Stimulated activated CD8-positive, alpha-beta memory T cell treated with anti-CD3 and anti-CD28 coated beads, Interleukin-7, amount 100 ng/mL, for 48 hours (primary cell): Measurements from ENCODE around the gene ENOX2.
"Not testable (repeated sequence)": the region's sequence is repeated elsewhere in the genome, so short reads cannot be mapped to it uniquely, and the experiment has no call there.

Experiments
- DNase-seq, 2 donors: peaks; one replicate each; pipeline ENCODE4 v3.0.0-alpha.2; 2020; ENCODE audit warnings: low read depth in 1 of 2; ENCODE audit errors: extremely low read depth in 1 of 2

Gene ENOX2, protein sequence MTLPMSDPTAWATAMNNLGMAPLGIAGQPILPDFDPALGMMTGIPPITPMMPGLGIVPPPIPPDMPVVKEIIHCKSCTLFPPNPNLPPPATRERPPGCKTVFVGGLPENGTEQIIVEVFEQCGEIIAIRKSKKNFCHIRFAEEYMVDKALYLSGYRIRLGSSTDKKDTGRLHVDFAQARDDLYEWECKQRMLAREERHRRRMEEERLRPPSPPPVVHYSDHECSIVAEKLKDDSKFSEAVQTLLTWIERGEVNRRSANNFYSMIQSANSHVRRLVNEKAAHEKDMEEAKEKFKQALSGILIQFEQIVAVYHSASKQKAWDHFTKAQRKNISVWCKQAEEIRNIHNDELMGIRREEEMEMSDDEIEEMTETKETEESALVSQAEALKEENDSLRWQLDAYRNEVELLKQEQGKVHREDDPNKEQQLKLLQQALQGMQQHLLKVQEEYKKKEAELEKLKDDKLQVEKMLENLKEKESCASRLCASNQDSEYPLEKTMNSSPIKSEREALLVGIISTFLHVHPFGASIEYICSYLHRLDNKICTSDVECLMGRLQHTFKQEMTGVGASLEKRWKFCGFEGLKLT

DNA sequence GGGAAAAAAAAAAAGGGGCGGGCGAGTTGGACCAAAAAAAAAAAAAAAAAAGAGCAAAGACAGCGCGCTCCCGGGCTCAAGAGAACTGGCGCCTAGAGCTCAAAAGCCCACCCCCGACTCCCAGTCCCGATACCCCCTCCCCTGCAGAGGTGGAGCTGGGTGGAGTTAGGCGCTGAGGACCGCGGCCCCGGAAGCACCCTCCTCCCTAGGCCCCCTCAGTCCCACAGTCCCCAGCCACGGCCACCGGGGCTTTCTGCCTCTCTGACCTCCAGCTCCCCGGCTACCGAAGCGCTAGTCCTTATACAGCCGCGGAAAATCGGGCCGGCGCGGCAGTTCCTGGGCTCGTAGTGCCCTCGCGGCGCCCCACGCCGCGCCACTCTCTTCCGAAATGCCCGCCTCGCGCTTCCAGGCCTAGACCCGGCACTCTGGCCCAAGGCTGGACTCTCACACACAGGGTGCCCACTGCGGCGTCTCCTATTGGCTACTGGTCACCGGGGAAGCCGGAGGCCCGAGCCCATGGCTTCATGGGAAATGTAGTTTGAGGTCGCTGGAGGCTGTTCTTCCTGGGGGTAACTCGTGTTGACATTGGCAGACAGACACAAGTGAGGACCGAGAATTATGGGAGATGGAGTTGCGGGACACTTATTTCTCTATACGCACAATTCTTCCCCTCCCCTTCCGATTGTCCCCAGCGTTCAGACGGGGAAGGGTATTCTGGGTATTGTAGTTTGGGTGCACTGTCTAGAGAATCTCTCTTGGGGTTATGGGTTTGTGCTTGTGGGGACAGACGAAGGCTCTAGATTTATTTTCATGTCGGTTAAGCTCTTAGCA, at the start of gene ENOX2:
TSS of gene ENOX2 (minus strand) at position 427 of the 831 bp plus-strand sequence. CDS start 199,993 bp downstream, outside the sequence.
- peak; percentile 39 to 77 for DNase-seq

- no peak for DNase-seq
Measured at GRCh38 chrX:130952266-130953043, 49.4 kb upstream of the ENOX2 start.

DNA sequence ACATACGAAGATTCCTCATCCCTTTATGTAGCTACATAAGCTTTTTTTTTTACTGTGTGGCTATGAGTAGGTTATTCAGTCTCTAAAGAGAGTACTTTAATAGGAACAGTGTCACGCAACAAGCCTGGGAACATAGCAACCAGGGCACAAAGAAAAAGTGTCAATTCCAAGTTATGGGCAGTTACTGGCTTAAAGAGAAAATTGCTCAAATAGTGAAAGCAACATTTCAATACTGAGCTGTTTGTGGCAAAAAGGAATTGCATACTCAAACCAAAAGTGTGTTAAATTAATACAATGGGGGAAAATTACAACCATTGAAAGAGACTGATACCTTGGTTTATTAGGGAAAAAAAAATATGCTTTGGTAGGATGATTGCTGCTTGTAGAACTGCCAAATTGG, 41.2 kb upstream of the ENOX2 start:
- DNase-seq, result no peak

DNA sequence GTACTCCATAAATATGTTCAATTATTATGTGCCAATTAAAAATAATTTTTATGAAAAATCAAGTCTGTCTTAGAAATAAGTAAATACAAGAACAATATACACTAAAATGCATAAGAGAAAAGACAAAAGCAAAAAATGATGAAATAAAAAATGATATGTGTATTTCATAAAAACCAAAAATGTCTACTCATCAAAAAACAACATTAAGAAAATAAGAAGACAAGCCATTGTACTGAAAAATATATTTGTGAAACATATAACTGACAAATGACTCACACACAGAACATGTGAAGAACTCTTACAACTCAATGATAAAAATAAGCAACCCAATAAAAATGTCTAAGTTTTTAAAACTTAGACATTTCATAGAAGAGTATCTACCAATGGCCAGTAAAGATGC, 34.1 kb upstream of the ENOX2 start:
- no peak for DNase-seq

DNA sequence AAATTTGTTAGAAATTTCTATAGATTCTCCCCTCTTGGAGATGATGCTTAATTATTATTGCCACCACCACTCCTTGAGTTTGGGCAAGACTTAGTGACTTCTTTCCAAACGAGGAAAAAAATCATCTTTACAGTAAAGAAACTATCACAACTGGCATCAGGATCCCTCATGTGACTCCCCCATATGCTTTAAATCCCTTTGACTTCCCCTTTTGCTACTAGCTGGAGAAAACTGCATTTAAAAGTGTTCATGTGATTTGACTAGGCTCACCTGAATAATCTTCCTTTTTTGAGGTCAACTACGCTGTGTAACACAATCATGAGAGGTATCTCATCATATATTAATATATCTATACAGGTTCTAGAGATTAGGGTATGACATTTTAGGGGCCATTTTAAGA, 30.3 kb upstream of the ENOX2 start:
- DNase-seq, result no peak

GRCh38 chrX:130920405-130920804, 17.4 kb upstream of the ENOX2 start:
- DNase-seq, result not testable (repeated sequence)

- DNase-seq, result not testable (repeated sequence)
Measured at GRCh38 chrX:130919676-130920075, 16.7 kb upstream of the ENOX2 start.

GRCh38 chrX:130918498-130918897, 15.5 kb upstream of the ENOX2 start:
- not testable (repeated sequence) for DNase-seq

- DNase-seq, result peak in 1 of 2 donors; percentile 15
Measured at GRCh38 chrX:130916636-130917422, 13.8 kb upstream of the ENOX2 start.

- no peak for DNase-seq
Measured at GRCh38 chrX:130915302-130915701, 12.3 kb upstream of the ENOX2 start.

DNA sequence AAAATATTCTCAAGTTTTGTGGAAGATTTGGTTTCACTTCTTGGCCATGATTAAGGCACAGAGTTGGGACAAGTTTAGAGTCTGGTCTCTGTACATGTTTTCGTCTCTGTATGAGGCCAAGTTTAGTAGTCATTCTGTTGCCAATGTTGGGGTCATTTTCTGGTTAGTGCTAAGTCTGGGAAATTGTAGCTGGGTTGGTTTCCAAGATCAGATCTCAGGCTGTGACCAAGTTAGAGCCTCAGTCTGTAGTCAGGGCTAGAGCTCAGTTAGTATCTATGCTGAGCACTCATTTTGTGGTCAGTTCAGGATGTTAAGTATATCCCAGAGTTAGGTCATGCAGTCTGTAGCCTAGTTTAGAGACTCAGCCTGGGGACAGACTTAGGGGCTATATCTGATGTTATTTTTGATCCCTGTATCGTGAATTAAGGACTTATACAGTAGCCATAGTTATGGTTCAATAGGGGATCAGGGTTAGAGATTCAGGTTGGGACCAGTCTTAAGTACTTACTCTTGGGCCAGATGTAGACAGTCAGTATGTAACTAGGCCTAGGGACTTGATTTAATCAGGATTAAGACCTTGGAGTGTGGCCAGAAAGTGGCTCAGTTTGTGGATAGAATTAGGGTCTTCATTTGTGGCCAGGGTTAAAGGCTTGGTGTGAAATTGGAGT, 6.6 kb upstream of the ENOX2 start:
- DNase-seq, result no peak

DNA sequence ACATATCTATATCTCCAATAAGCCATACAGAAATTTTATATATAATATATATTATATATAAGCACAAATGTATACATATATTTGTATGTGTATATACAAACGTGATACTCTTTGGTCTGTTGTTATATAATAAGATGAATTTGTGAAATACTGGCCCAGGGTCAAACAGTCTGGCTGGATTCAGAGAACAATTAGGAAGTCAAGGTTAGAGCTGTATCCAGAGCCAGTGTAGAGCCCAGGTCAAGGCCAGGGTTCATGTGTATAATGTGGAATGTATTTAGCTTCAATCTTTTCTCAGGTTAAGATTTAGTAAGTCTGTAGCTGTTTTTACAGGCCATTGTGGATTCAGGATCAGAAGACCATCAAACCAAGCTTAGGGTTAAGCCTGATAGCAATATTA, 3.8 kb upstream of the ENOX2 start:
- no peak for DNase-seq

DNA sequence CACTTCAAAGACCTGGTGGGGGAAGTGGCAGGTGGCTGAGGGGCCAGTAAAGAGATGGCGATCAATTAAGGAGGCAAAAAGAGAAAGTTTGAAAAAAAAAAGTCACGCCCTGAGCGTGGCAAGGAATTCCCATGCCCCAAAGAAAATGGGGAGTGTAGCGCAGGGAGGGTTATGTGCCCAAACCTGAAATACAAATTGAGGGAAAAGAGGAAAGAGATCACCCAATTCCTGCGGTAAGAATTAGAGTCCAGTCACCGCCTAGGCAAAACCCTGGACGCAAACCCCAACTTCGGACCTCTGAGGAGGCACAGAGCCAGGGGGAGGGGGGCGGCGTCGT, 595 bp downstream of the ENOX2 start:
- DNase-seq, result no peak

DNA sequence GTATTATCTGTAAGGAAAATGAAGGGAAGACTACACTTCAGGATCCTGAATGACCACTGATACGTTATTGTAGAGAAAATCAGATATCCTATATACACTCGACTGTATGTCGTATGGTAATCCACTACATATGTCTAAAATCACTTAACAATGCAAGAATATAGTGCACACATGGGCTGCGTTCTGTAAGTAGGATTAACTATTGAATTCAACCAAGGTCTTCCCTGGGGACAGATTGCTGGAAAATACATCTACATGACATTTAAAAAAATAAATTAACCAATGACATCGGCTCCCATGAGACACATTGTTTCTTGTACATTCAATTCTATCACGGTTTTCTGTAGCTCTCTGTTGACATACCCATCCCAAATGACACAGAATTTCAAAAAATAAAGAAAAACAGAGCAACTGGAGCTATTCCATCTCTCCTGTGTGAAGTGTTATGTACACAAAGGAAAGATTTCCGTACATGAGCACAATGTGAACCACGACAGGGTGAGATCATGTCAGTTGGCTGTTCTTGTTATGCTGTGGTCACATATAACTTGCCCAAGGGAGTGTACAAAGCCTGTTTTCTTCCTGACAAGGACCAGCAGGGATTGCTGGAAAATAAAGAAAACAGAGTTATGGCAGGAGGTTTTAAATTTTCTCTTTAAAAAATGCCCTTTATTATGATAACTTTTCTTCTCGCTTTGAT, 6.1 kb downstream of the ENOX2 start:
- no peak for DNase-seq

DNA sequence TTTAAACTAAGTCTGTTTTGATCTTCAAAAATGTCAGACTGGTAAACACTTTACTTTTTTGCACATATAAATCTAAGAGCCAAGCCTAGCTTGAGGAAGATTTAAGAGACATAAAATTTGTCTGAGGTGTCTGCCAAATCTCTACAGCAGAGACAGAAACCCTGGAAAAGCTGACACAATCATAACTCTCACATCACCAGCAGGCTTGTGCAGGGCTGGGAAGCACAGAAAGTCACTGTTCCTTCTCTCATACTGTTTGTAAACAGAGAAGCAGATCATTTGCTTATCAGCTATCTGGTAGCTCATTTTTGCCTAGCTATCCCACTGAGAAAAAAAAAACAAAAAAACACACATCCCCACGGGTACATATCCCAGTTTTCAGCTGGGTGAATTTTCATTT, 7.0 kb downstream of the ENOX2 start:
- DNase-seq, result no peak

GRCh38 chrX:130895299-130895698, 7.7 kb downstream of the ENOX2 start:
- DNase-seq, result no peak

- DNase-seq, result no peak
Measured at GRCh38 chrX:130893356-130894085, 9.5 kb downstream of the ENOX2 start.

GRCh38 chrX:130887376-130887775, 15.6 kb downstream of the ENOX2 start:
- DNase-seq, result no peak
